ENCODE measurements around the gene GALNT17. TPM values are rescaled to one million over a fixed set of nuclear protein-coding genes. Genes with fewer than 3 reads are reported as not detected.

Gene GALNT17
- total RNA-seq, 1 donor from 2014 or later = not detected

DNA sequence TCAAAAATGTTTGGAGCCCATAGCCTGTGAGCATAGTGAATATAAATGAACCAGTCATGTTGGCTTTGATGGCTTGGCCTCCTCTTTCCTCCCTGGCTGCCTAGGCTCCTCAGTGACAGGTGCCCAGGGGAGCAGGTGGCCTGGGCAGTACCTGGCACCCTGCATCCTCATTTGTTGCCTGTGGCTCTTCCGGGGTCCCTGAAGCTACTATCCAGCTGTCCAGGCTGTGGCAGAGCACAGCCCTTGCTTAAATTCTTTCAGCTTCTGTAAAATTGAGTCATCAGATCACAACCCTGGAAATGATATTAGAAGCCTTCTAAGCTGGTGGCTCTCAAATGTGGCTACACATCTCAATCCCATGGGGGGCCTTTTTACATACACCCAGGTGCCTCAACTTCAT lies 525.4 kb downstream of the GALNT17 start:
- no peaks in the 10 kb centered on the region for H3K27me3 ChIP-seq (ENCODE audit: control insufficient read depth, insufficient read depth, low read length)
- DNase-seq (ENCODE audit: low read depth) (no peak), FAIRE-seq (no peak)
- no peak overlapping the region for H3K4me3 ChIP-seq (ENCODE audit: low read depth, low read length)
- TF ChIP-seq, protein P1, sequence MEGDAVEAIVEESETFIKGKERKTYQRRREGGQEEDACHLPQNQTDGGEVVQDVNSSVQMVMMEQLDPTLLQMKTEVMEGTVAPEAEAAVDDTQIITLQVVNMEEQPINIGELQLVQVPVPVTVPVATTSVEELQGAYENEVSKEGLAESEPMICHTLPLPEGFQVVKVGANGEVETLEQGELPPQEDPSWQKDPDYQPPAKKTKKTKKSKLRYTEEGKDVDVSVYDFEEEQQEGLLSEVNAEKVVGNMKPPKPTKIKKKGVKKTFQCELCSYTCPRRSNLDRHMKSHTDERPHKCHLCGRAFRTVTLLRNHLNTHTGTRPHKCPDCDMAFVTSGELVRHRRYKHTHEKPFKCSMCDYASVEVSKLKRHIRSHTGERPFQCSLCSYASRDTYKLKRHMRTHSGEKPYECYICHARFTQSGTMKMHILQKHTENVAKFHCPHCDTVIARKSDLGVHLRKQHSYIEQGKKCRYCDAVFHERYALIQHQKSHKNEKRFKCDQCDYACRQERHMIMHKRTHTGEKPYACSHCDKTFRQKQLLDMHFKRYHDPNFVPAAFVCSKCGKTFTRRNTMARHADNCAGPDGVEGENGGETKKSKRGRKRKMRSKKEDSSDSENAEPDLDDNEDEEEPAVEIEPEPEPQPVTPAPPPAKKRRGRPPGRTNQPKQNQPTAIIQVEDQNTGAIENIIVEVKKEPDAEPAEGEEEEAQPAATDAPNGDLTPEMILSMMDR (IDR thresholded peaks at IDR 0.05; ENCODE audit: insufficient read depth, low read length, severe bottlenecking) = no peak
- no peaks in the 10 kb centered on the region for H3K36me3 ChIP-seq (ENCODE audit: control insufficient read depth, insufficient read depth, low read length)

DNA sequence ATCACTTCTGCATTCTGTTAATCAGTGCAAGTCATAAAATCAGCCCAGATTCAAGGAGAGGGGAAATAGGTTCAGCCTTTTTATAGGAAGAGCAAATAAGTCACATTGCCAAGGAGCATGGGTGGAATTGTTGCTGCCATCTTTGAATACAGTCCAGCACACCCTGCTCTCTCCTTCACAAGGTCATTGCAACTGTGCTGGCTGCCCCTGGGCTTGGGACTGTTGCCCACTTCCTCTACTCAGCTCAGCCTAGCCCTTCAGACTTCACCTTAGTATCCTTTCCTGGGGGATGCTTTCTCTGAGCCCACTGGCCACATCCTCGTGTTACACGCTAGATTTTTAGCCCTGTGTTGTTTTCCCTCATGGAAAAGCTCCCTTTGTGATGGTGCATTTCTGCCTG lies 527.7 kb downstream of the GALNT17 start:
- DNase-seq (ENCODE audit: low read depth) (no peak), FAIRE-seq (no peak)
- no peaks in the 10 kb centered on the region for H3K36me3 ChIP-seq (ENCODE audit: control insufficient read depth, insufficient read depth, low read length)
- H3K4me3 ChIP-seq (ENCODE audit: low read depth, low read length) = no peak overlapping the region
- TF ChIP-seq, protein P1 (IDR thresholded peaks at IDR 0.05; ENCODE audit: insufficient read depth, low read length, severe bottlenecking) = no peak
- H3K27me3 ChIP-seq (ENCODE audit: control insufficient read depth, insufficient read depth, low read length) = no peaks in the 10 kb centered on the region

DNA sequence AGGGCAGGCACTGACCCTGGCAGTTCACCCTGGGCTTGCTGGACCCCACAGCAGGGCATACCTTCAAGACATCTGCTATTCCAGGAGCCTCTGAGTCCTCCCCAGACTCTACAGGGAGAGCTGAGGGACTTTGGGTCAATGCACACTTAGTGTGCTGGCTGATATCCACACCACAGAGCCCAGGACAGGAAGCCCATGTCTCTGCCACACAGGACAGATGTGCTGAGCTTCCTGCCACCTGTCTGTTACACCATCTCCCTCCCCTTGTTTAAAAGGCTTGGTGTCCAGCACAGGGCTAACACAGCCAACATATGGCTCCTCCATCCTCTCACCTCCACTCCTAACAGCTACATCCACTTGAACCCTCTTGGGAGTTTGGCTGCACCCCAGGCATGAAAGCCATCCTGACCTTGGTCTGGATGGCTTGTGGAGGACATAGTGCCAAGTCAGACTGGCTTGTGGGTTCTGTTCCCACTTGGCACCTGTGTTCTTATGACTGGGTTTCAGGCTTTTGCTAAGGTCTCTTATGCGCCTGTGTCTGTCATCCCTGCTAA lies 529.8 kb downstream of the GALNT17 start:
- TF ChIP-seq, protein P1 (IDR thresholded peaks at IDR 0.05; ENCODE audit: insufficient read depth, low read length, severe bottlenecking) = no peak
- FAIRE-seq (peak; percentile 40), DNase-seq (ENCODE audit: low read depth) (no peak)
- Histone ChIP-seq H3K27me3 (ENCODE audit: control insufficient read depth, insufficient read depth, low read length) (no peaks in the 10 kb centered on the region), H3K4me3 (ENCODE audit: low read depth, low read length) (no peak overlapping the region), H3K36me3 (ENCODE audit: control insufficient read depth, insufficient read depth, low read length) (no peaks in the 10 kb centered on the region)

DNA sequence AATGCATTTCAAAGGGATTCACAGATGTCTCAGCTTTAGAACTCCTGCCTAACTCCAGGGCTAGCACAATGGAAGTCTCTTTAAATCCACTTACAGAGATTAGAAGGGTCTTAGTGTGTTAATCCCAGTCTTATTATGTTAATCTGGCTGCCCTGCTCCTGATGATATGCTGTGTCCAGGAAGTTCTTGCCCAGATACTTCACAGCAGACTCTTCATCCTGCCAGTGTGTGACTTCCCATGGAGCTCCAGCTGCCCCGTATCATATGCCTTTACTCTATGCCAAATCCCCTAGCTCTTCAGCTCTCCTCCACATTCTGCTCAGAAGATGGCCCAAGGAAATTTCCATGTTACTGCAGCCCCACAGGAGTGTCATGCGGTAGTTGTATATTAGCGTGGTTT lies 533.8 kb downstream of the GALNT17 start:
- TF ChIP-seq, protein P1 (IDR thresholded peaks at IDR 0.05; ENCODE audit: insufficient read depth, low read length, severe bottlenecking) = no peak
- DNase-seq (ENCODE audit: low read depth) (no peak), FAIRE-seq (no peak)
- no peaks in the 10 kb centered on the region for H3K36me3 ChIP-seq (ENCODE audit: control insufficient read depth, insufficient read depth, low read length)
- no peaks in the 10 kb centered on the region for H3K27me3 ChIP-seq (ENCODE audit: control insufficient read depth, insufficient read depth, low read length)
- H3K4me3 ChIP-seq (ENCODE audit: low read depth, low read length) = no peak overlapping the region

DNA sequence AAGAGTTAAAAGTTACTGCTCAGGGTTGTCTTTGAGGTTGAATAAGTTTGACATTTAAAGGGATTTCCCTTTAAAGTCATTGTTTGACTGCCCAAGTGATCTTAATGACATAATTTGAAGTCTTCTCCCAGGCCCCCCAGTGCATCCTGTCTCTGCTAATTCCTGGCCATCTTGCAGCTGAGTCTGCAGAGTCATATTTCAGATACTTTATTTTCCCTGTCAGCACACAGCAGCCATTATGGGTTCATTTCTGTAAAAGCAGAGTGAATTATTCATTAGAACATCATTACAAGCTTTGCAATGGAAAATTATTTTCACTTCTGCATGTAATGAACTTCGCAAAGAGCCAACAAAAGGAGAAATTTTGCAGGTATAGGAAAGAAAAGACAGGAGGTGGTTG lies 536.6 kb downstream of the GALNT17 start:
- Histone ChIP-seq H3K27me3 (ENCODE audit: control insufficient read depth, insufficient read depth, low read length) (no peaks in the 10 kb centered on the region), H3K4me3 (ENCODE audit: low read depth, low read length) (no peak overlapping the region)
- FAIRE-seq = no peak

More for the DNA sequence above, 536.6 kb downstream of the GALNT17 start:
- no peaks in the 10 kb centered on the region for H3K36me3 ChIP-seq (ENCODE audit: control insufficient read depth, insufficient read depth, low read length)
- TF ChIP-seq, protein P1 (IDR thresholded peaks at IDR 0.05; ENCODE audit: insufficient read depth, low read length, severe bottlenecking) = no peak
- no peak for DNase-seq (ENCODE audit: low read depth)

Data from bronchial epithelial cell (primary cell).